Loucy (cell line): ENCODE results near the gene KIAA0232.
"Not testable (repeated sequence)": the region's sequence is repeated elsewhere in the genome, so short reads cannot be mapped to it uniquely, and the experiment has no call there.

Source experiments
- CTCF ChIP-seq: fragments of 200-600 bp; sonication (generic); conservative IDR thresholded peaks from 2 replicates; pipeline ENCODE4 v1.5.1; 2014; ENCODE audit warnings: mild to moderate bottlenecking, antibody characterized with exemption, low read length
- EZH2phosphoT487 ChIP-seq: fragments of 200-600 bp; IDR thresholded peaks from 2 replicates; pipeline ENCODE4 v1.6.1; 2018; ENCODE audit warnings: antibody characterized with exemption, mild to moderate bottlenecking, moderate library complexity, borderline replicate concordance

DNA sequence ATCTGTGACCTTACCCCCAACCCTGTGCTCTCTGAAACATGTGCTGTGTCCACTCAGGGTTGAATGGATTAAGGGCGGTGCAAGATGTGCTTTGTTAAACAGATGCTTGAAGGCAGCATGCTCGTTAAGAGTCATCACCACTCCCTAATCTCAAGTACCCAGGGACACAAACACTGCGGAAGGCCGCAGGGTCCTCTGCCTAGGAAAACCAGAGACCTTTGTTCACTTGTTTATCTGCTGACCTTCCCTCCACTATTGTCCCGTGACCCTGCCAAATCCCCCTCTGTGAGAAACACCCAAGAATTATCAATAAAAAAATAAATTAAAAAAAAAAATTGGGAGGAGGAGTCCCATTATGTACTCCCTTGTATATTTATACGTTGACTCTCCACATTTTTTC, 26.2 kb upstream of the KIAA0232 start:
- TF ChIP-seq CTCF, EZH2phosphoT487: not testable (repeated sequence)
